GM19455 (cell line): ENCODE data around the gene MEGF11.
A peak's percentile ranks its signal among the peaks of the same experiment; 100 is the strongest.

Experiments used
- ATAC-seq: cut with Tn5 transposase; IDR thresholded peaks from one replicate; pipeline ENCODE4 v1.9.1; 2021; ENCODE audit not compliant: unreplicated experiment

MEGF11 gene

GRCh38 chr15:66253418-66254088 lies at the start of gene MEGF11:
TSS of gene MEGF11 (minus strand) at chr15:66253750. CDS start at chr15:66128403, 125,347 bp downstream.
- ATAC-seq = no peak

DNA sequence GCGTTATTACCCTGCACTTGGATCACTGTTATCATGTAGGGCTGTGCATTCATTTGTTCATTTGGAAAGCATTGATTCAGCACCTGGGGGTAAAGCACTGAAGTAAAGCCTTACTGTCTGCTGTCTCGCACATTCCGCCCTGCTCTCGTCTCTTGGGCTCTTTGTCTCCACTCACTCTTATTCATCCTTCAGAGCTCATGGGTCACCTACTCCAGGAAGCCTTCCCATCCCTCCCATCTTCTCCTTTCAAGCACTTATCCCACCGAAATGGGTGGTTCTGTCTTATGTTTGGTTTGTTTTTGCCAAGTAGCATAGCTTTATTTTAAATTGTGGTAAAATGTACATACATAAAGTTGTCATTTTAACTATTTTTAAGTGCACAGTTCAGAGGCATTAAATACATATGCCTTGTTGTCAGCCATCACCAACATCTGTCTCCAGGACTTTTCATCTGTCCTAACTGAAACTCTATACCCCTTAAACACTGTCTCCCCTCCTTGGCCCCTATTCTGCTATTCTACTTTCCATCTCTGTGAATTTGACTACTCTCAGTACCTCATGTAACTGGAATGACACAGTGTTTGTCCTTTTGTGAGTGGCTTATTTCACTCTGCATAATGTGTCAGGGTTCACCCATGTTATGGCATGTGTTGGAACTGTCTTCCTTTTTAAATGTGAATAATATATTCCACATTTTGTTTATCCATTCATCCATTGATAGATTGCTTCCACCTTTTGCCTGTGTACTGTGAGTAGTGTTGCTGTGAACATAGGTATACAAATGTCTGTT lies 49.1 kb upstream of the MEGF11 start:
- no peak for ATAC-seq

- ATAC-seq = no peak
These were observed 45.3 kb upstream of the MEGF11 start for GRCh38 chr15:66298803-66299251.

DNA sequence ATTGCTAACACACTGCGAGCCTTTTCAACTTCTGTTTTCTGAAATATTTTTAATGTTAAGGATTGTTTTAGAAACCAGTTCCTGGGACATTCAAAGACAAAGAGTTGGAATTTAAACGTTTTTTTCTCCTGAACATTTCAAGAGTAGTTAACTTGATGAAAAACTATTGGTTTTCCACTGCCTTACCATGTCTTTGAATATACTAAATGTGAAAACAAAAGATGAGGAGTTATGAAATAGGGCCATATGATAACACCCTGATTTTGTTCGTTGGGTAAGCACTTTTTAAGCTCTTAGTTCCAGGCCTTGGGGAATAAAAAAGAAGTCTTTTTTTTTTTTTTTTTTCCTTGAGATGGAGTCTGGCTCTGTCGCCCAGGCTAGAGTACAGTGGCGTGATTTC lies 42.6 kb upstream of the MEGF11 start:
- no peak for ATAC-seq

DNA sequence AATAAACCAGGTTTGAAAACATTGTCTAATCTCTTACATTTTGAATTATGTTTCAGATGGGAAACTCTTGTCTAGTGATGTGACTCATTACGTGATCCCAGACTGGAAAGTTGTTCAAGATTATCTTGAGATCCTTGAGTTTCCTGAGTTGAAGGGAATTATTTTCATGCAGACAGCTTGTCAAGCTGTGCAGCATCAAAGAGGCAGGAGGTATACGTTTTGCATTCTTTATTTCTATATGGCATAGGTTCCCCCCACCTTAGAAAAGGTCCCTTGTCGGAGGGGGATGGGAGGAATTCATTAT lies 41.3 kb upstream of the MEGF11 start:
- ATAC-seq = no peak

DNA sequence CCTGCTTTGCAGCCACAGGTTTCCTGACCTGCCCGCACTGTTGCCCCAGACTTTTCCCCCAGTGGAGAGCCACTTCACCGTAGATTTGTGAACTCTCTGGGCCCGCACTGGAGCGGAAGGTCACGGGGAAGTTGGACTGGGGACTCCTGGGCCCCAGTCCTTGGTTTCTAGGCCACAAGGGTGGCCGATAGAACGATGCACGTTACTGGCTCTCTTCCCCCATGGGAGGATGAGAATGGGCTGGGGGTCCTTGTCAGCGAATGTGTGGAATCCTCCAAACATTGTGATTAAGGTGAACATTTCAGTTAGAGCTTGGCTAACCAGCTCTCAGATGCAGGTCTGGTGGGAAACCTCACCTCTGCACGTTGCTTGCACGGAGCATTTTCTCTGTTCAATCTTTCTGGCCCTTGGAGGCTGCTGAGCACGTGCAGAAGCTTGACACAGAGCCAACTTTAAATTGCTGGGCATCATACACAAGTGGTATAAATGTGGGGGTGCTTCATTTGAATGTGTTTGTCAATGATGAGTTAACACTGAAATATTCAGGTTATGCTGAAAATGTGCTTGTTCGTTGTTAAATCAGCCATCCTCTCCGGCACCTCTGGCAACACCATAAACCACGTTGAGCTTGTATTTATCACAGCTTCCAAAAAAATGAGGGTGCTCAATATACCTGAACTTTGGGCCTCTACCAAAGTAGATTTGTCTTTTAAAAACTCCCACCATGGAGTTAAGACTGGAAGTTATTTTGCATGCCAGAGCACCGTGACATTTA lies 40.8 kb upstream of the MEGF11 start:
- peak; percentile 54 for ATAC-seq

- ATAC-seq = peak; percentile 66
These were observed 40.0 kb upstream of the MEGF11 start, which contains the start of gene DIS3L for GRCh38 chr15:66293419-66294156. TSS of gene DIS3L (plus strand) at chr15:66293568. CDS start at chr15:66293597, 29 bp downstream.

DNA sequence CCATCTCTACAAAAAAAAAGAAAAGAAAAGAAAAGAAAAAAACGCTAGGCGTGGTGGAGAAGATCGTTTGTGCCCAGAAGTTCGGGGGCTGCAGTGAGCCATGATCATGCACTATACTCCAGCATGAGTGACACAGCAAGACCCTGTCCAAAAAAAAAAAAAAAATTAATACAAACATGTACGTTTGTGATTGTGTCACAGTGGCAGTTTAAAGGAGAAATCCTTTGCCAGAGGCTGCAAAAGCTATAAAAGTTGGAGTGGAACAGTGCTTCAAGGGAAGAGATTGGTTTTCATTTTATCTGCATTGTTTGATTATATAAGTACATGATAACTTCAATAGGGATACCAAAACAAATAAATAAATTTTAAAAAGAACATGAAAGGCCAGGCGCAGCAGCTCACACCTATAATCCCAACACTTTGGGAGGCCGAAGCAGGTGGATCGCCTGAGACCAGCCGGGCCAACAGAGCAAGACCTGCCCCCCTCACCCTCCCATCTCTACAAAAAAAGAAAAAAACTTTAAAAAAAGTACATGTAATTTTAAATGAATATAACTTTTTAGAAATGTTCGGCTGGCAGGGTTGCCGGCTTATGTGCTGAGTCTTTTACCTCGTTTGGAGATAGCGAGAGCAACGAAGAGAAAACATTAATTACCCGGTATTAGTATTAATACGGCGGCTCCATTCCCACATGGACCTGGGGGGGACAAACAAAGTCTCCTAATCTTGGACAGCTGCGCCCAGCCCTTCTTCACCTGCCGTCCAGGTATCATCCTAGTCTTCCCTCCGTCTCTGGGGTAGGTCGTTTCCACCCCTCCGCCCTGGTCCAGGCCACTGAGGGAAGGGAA lies 39.2 kb upstream of the MEGF11 start:
- no peak for ATAC-seq

GRCh38 chr15:66291816-66292570 lies 38.4 kb upstream of the MEGF11 start:
- no peak for ATAC-seq

GRCh38 chr15:66290518-66290917 lies 37.0 kb upstream of the MEGF11 start:
- no peak for ATAC-seq

DNA sequence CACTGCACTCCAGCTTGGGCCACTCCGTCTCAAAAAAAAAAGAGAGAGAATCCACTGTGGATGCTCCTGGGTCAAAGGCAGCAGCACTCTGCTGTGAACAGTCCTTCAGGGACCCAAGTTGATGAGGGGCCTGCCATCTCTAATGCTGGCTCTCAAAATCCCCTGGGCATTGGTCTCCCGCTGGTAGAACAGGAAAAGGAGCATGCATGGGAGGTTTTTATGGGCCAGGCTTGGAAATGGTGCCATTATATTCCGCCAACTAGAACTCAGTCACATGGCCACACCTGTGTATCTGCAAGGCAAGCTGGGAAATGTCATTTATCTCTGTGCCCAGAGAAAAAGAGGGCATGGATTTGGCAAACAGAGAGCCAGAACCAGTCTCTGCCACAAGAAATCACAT lies 36.5 kb upstream of the MEGF11 start:
- ATAC-seq = no peak

- no peak for ATAC-seq
These were observed 35.1 kb upstream of the MEGF11 start for GRCh38 chr15:66288551-66289185.

- ATAC-seq = no peak
These were observed 34.5 kb upstream of the MEGF11 start for GRCh38 chr15:66288093-66288492.

DNA sequence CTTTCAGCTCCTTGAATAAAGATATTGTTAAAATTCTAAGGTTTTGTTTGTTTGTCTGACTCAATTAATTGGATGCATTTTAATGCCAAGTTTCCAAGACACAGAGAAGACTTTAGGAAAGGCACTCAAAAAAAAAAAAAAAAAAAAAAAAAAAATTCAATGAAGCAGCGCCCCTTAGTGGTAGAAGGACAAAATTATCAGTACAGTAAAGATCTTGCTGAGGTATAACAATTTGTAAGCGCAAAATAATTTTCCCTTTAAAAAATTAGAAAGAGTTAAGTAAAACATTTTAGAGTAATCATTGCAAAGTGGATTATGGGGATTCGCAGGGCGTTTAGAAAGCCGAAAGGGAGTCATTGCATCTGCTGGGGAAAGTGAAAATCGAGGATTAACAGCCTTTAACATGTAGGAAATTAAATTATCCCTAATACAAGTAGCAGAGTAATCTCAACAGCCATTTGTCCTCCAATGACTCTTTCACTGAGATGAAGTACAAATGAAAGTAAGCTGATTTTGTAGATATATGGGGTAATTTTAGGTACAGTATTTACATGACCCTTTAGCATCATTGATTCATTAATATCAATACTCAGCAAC lies 34.0 kb upstream of the MEGF11 start:
- no peak for ATAC-seq

DNA sequence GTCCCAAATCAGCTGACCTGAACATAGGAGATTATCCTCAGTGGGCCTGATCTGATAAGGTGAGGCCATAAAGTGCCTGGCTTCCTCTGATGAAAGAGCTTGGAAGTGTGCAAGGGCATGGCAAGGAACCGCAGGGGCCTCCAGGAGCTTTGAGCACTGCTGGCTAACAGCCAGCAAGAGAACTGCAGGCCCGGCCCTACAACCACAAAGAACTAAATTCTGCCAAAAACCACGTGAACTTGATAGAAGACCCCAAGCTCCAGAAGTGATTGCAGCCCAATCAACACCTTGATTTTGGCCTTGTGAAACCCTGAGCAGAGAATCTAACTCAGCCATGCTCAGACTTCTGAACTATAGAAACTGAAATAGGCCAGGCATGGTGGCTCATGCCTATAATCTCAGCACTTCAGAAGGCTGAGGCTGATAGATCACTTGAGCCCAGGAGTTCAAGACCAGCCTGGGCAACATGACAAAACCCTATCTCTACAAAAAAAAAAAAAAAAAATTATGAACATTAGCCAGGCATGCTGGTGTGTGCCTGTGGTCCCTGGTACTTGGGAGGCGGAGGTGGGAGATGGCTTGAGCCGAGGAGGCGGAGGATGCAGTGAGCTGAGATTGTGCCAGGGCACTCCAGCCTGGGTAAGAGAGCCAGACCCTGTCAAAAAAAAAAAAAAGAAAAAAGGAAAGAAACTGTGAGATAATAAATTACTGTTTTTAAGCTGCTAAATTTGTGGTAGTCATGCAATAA lies 32.2 kb upstream of the MEGF11 start:
- ATAC-seq = no peak

- ATAC-seq = no peak
These were observed 30.7 kb upstream of the MEGF11 start for GRCh38 chr15:66284271-66284670.

- no peak for ATAC-seq
These were observed 25.1 kb upstream of the MEGF11 start for GRCh38 chr15:66278671-66279070.

DNA sequence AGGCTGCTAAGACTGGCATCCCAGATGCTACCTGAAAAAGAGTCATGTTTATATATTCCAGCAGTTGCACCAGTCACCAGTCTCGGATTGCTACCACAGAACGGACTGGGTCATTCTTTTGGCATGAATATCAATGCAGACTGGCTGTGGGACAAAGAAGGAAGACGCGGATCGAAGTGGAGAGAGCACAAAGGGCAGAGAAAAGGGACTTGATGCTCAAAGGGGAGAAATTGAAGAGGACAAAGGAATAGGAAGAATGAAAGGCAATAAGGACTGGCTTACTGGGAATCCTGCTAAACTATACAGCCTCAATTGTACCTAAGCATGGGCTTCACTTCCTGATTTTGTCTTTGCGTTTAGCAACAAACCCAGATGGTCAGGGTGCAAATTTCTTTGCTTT lies 24.5 kb upstream of the MEGF11 start:
- ATAC-seq = no peak
